K562 (cell line): ENCODE results near the gene NRF1. TPM values are rescaled to one million over a fixed set of nuclear protein-coding genes. Genes with fewer than 3 reads are reported as not detected.

Source experiments
- ATAC-seq: fragments of 200-7000 bp; cut with Tn5 transposase; 3 replicates; pipeline ENCODE4 v1.9.1; 2020; ENCODE audit warnings: moderate library complexity
- BruUV-seq: library from RNA; stranded (reverse); fragments of 400-500 nt; replicated peaks from 2 replicates; lab custom pipeline; 2021; lab: Mats Ljungman, UMichigan
- CTCF ChIA-PET: fragments of 300-600 bp; formaldehyde crosslinking; extraction: SDS; loops from one replicate; lab custom pipeline; 2021; ENCODE audit warnings: low intra/inter-chr PET ratio; lab: Yijun Ruan, JAX
- POLR2A ChIA-PET: fragments of 300-600, 350-650 bp; sonication (Branson Sonifier 250); formaldehyde crosslinking; extraction: SDS; loops from one replicate; lab custom pipeline; 2021; ENCODE audit warnings: antibody characterized with exemption, inconsistent platforms; lab: Yijun Ruan, JAX
- DNase-seq, 4 experiments: peaks; one replicate each; pipeline versions ENCODE4 v3.0.0 to v3.0.0-alpha.2; 2011 to 2018; ENCODE audit warnings: low spot score in 3 of 4, mixed read lengths in 3 of 4; ENCODE audit errors: extremely low read depth in 1 of 4
- FAIRE-seq: peaks from 2 replicates; lab custom pipeline; 2011; peaks lifted over from hg19 to GRCh38; lab: Jason Lieb, UNC
- H2AFZ ChIP-seq: 2 replicates; pipeline ENCODE4 v1.6.0; 2011; ENCODE audit warnings: low read depth, low read length, control low read depth, inconsistent platforms
- H3K27ac ChIP-seq: fragments of 200-600 bp; 3 replicates; pipeline ENCODE4 v1.8.0; 2011; ENCODE audit warnings: low read depth, mild to moderate bottlenecking, control low read depth, inconsistent platforms, low read length, moderate library complexity, mixed read lengths; ENCODE audit errors: extremely low read depth
- H3K27me3 ChIP-seq, 2 experiments: fragments of 300-600 bp in 1 of 2; 2 replicates in 1 of 2; 3 replicates in 1 of 2; pipeline versions ENCODE4 v1.6.0 to v1.8.0; 2011; ENCODE audit warnings: inconsistent platforms in 2 of 2, low read length in 2 of 2, mild to moderate bottlenecking in 1 of 2, mixed read lengths in 1 of 2, moderate library complexity in 1 of 2; ENCODE audit not compliant: control insufficient read depth in 2 of 2, insufficient read depth in 2 of 2
- H3K36me3 ChIP-seq: fragments of 300-600 bp; 3 replicates; pipeline ENCODE4 v1.8.0; 2011; ENCODE audit warnings: mild to moderate bottlenecking, low read length, inconsistent platforms; ENCODE audit not compliant: control insufficient read depth, insufficient read depth
- H3K4me1 ChIP-seq, 2 experiments: fragments of 200-600 bp in 1 of 2; replicated peaks in 1 of 2; 2 replicates in 1 of 2; 3 replicates in 1 of 2; pipeline versions ENCODE4 v1.5.1 to v1.8.0; 2011; ENCODE audit warnings: inconsistent platforms in 2 of 2, low read length in 2 of 2, mild to moderate bottlenecking in 1 of 2, mixed read lengths in 1 of 2, moderate library complexity in 1 of 2; ENCODE audit not compliant: control insufficient read depth in 2 of 2, insufficient read depth in 2 of 2
- H3K4me2 ChIP-seq: 2 replicates; pipeline ENCODE4 v1.6.1; 2011; ENCODE audit warnings: low read length, control low read depth, inconsistent platforms, mixed read lengths; ENCODE audit not compliant: insufficient read depth
- H3K4me3 ChIP-seq: fragments of 200-600 bp; sonication (generic), shearing (Covaris generic); 2 replicates; pipeline ENCODE4 v1.5.1; 2016; ENCODE audit warnings: control low read depth, inconsistent platforms
- H3K79me2 ChIP-seq: fragments of 200-600 bp; 3 replicates; pipeline ENCODE4 v1.8.0; 2011; ENCODE audit warnings: low read length, inconsistent platforms; ENCODE audit not compliant: control insufficient read depth, insufficient read depth
- H3K9ac ChIP-seq, 2 experiments: 2 replicates each; pipeline versions ENCODE4 v1.6.0 to v1.6.1; 2011; ENCODE audit warnings: low read depth in 2 of 2, low read length in 2 of 2, control low read depth in 1 of 2, inconsistent platforms in 1 of 2, mild to moderate bottlenecking in 1 of 2, mixed read lengths in 1 of 2; ENCODE audit not compliant: insufficient read depth in 1 of 2
- H3K9me1 ChIP-seq: one replicate; pipeline ENCODE4 v1.6.0; 2011; ENCODE audit warnings: inconsistent platforms, mild to moderate bottlenecking, low read length, moderate library complexity; ENCODE audit not compliant: control insufficient read depth, insufficient read depth
- H3K9me3 ChIP-seq: replicated peaks from 2 replicates; pipeline ENCODE4 v1.5.1; 2011; ENCODE audit warnings: low read depth, low read length, inconsistent platforms; ENCODE audit not compliant: control insufficient read depth, insufficient read depth
- H4K20me1 ChIP-seq: replicated peaks from 2 replicates; pipeline ENCODE4 v1.6.1; 2011; ENCODE audit warnings: low read length, inconsistent platforms, mixed read lengths; ENCODE audit not compliant: control insufficient read depth, insufficient read depth
- GTF2F1 ChIP-seq: IDR thresholded peaks from 2 replicates; pipeline ENCODE4 v1.6.1; 2011; ENCODE audit warnings: low read depth, low read length, improper control_type of control experiment
- ZNF175 ChIP-seq: fragments of 200-800 bp; sonication (Bioruptor generic); IDR thresholded peaks from 2 replicates; pipeline ENCODE4 v1.6.1; 2016; ENCODE audit warnings: low read depth, mild to moderate bottlenecking, missing genetic modification characterization, missing compliant biosample characterization
- ZNF282 ChIP-seq: sonication (generic); formaldehyde crosslinking; IDR thresholded peaks from 2 replicates; pipeline ENCODE4 v1.8.1; 2023; ENCODE audit warnings: missing genetic modification reagents
- WGBS: fragments of 100-300 bp; shearing (Covaris generic); methylation state at CpG from one replicate; pipeline ENCODE4 v1.1.6; 2016; ENCODE audit warnings: low coverage, mixed read lengths; ENCODE audit not compliant: insufficient coverage; ENCODE audit errors: missing lambda C conversion rate; 5-methylcytosine and 5-hydroxymethylcytosine counted together
- in situ Hi-C: fragments of 300-500 bp; cut with MboI; formaldehyde crosslinking; loops from 4 replicates; pipeline ENCODE4 v1.15.0; 2018; ENCODE audit warnings: inconsistent platforms, mixed read lengths
- intact Hi-C: fragments of 100-400 bp; cut with micrococcal nuclease; formaldehyde crosslinking; loops from 2 replicates; pipeline ENCODE4 v1.14.2; 2022
- polyA plus RNA-seq, 8 experiments: library from polyadenylated mRNA; depleted of rRNA in 4 of 8; stranded (reverse) in 5 of 8; unstranded in 3 of 8; fragments of >200 nt; fragmentation: Nextera tagmentation in 2 of 8; fragmentation: Illumina TruSeq in 1 of 8; extraction: Ambion mirVana in 2 of 8; extraction: Trizol in 1 of 8; gene quantifications; 2 replicates each; pipeline versions ENCODE4 v1.2.1 to v1.2.3, GENCODE V29; 2011 to 2014; ENCODE audit warnings: inconsistent platforms in 1 of 8, missing spikeins in 1 of 8
- total RNA-seq, 7 experiments: library from RNA; depleted of rRNA in 6 of 7; stranded (reverse); fragments of >200 nt in 6 of 7; fragmentation: Illumina TruSeq in 2 of 7; extraction: Trizol in 2 of 7; gene quantifications; 2 replicates each; pipeline versions ENCODE4 v1.2.1 to v1.2.3, GENCODE V29; 2011 to 2021; ENCODE audit warnings: low replicate concordance in 1 of 7
- TF ChIP-seq, protein P1 (sequence below), 3 experiments: fragments of 200-800 bp in 1 of 3; fragments of 250-450 bp in 1 of 3; fragments of 450-650 bp in 1 of 3; sonication (Bioruptor Pico) in 1 of 3; sonication (Bioruptor generic) in 1 of 3; formaldehyde crosslinking in 1 of 3; IDR thresholded peaks; 2 replicates each; pipeline versions ENCODE4 v1.6.1 to v1.8.0; 2016 to 2022; ENCODE audit warnings: mild to moderate bottlenecking in 2 of 3, missing genetic modification characterization in 2 of 3, missing compliant biosample characterization in 1 of 3, moderate library complexity in 1 of 3

NRF1 gene
- total and polyA plus RNA-seq, 9 of the 15 experiments (the other 6 are each of a cell fraction or from before 2014, with no cell fraction given): 8.6 to 28.8 (median 20.3) TPM

DNA sequence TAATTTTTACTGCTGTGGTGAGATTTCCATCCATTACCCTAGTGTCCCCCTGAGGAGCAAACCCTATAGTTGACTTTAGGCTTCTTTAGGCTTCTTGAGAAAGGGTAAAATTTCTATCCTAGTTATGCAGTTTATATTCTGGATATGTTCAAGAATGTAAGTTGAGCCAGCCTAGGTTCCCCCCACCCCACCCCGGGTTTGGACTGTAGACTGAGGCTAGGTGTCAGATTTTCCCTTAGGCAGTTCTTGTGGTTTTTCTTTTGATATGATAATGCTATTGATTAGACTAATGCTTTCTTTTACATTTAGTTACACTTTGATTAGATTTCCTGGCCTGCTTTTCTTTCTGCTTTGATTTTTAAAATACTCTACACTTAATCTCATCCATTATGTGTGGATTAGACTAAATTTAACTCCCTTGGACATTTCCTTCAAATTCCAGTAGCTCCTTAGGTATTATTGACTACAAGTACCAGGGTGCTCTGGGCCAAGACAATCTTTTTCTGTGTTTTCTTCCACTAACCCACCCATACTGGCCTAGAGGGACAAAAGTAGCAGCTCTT is 37.7 kb downstream of the NRF1 start (continued):
- TF ChIP-seq, protein P1, sequence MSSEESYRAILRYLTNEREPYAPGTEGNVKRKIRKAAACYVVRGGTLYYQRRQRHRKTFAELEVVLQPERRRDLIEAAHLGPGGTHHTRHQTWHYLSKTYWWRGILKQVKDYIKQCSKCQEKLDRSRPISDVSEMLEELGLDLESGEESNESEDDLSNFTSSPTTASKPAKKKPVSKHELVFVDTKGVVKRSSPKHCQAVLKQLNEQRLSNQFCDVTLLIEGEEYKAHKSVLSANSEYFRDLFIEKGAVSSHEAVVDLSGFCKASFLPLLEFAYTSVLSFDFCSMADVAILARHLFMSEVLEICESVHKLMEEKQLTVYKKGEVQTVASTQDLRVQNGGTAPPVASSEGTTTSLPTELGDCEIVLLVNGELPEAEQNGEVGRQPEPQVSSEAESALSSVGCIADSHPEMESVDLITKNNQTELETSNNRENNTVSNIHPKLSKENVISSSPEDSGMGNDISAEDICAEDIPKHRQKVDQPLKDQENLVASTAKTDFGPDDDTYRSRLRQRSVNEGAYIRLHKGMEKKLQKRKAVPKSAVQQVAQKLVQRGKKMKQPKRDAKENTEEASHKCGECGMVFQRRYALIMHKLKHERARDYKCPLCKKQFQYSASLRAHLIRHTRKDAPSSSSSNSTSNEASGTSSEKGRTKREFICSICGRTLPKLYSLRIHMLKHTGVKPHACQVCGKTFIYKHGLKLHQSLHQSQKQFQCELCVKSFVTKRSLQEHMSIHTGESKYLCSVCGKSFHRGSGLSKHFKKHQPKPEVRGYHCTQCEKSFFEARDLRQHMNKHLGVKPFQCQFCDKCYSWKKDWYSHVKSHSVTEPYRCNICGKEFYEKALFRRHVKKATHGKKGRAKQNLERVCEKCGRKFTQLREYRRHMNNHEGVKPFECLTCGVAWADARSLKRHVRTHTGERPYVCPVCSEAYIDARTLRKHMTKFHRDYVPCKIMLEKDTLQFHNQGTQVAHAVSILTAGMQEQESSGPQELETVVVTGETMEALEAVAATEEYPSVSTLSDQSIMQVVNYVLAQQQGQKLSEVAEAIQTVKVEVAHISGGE (CRISPR knock-in tag; IDR thresholded peaks at IDR 0.05): no peak
- no peak for TF ChIP-seq GTF2F1
- TF ChIP-seq ZNF175 (CRISPR knock-in tag): no peak
- TF ChIP-seq, all 486 proteins: peak for 0

- ChIA-PET CTCF (no interaction called here), POLR2A (interaction anchor here (0.6 kb wide), 1 partner anchor 37 kb away, joined by 3 read pairs; no protein-coding TSS in a partner anchor)
- Histone ChIP-seq H3K9me3 (no peaks in the 10 kb centered on the region), H3K9ac (no peak overlapping the region), H3K79me2 (no peaks in the 10 kb centered on the region; the same call in 2 of the 3 replicates), H3K27me3 (no peaks in the 10 kb centered on the region), H3K9me1 (no peaks in the 10 kb centered on the region), H3K27ac (no peak overlapping the region), H3K4me2 (no peak overlapping the region), H4K20me1 (no peaks in the 10 kb centered on the region), H2AFZ (no peak overlapping the region), H3K4me3 (no peak overlapping the region), H3K36me3 (no peaks in the 10 kb centered on the region), H3K4me1 (no peaks in the 10 kb centered on the region)
- WGBS: 80% methylated on average over 5 of the region's 5 CpGs
- ATAC-seq (no peak), FAIRE-seq (no peak), DNase-seq (no peak)
- BruUV-seq: no TSS peak
- in situ Hi-C loops (no loop called here), intact Hi-C loops (no loop called here)
- no peak for TF ChIP-seq ZNF282 (CRISPR knock-in tag)
Observed at GRCh38 chr7:129650056-129650758, 38.7 kb downstream of the NRF1 start.
